IMR-90 (cell line): ENCODE data around the gene CAPZA1.

Experiments used
- CEBPB ChIP-seq: IDR thresholded peaks from 2 replicates; pipeline ENCODE4 v1.6.1; 2012; ENCODE audit warnings: low read depth, low read length, improper control_type of control experiment
- POLR2A ChIP-seq: IDR thresholded peaks from 2 replicates; pipeline ENCODE4 v1.6.1; 2012; ENCODE audit warnings: mild to moderate bottlenecking, low read depth, low read length
- RAD21 ChIP-seq: IDR thresholded peaks from 2 replicates; pipeline ENCODE4 v1.6.1; 2012; ENCODE audit warnings: low read length, improper control_type of control experiment
- TF ChIP-seq, protein P1 (sequence below): conservative IDR thresholded peaks from 2 replicates; pipeline ENCODE4 v1.5.1; 2012; ENCODE audit warnings: mild to moderate bottlenecking, low read depth, low read length, improper control_type of control experiment

GRCh38 chr1:112605633-112606327, 13.9 kb upstream of the CAPZA1 start:
- TF ChIP-seq, protein P1, sequence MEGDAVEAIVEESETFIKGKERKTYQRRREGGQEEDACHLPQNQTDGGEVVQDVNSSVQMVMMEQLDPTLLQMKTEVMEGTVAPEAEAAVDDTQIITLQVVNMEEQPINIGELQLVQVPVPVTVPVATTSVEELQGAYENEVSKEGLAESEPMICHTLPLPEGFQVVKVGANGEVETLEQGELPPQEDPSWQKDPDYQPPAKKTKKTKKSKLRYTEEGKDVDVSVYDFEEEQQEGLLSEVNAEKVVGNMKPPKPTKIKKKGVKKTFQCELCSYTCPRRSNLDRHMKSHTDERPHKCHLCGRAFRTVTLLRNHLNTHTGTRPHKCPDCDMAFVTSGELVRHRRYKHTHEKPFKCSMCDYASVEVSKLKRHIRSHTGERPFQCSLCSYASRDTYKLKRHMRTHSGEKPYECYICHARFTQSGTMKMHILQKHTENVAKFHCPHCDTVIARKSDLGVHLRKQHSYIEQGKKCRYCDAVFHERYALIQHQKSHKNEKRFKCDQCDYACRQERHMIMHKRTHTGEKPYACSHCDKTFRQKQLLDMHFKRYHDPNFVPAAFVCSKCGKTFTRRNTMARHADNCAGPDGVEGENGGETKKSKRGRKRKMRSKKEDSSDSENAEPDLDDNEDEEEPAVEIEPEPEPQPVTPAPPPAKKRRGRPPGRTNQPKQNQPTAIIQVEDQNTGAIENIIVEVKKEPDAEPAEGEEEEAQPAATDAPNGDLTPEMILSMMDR: no peak
- TF ChIP-seq CEBPB (no peak), POLR2A (no peak), RAD21 (no peak)
